Spinal cord (tissue), 10 donors: ENCODE results near the gene CPNE8. TPM values are rescaled to one million over a fixed set of nuclear protein-coding genes. Genes with fewer than 3 reads are reported as not detected.
A peak's percentile ranks its signal among the peaks of the same experiment; 100 is the strongest.

Experiments
- DNase-seq, 6 donors: peaks; one replicate each; pipeline versions ENCODE4 v3.0.0 to v3.0.0-alpha.2; 2013 to 2015; ENCODE audit warnings: low spot score in 6 of 6, low read depth in 4 of 6
- H3K27ac ChIP-seq: one replicate; pipeline ENCODE4 v1.5.1; 2013; ENCODE audit warnings: low read depth, low read length, control low read depth
- H3K27me3 ChIP-seq: one replicate; pipeline ENCODE4 v1.6.1; 2013; ENCODE audit warnings: low read length; ENCODE audit not compliant: control insufficient read depth, insufficient read depth
- H3K36me3 ChIP-seq: one replicate; pipeline ENCODE4 v1.6.1; 2013; ENCODE audit warnings: low read length; ENCODE audit not compliant: control insufficient read depth, insufficient read depth
- H3K4me1 ChIP-seq: one replicate; pipeline ENCODE4 v1.6.1; 2013; ENCODE audit warnings: low read length; ENCODE audit not compliant: control insufficient read depth, insufficient read depth
- H3K4me3 ChIP-seq: one replicate; pipeline ENCODE4 v1.5.1; 2013; ENCODE audit warnings: low read depth, low read length, control low read depth
- H3K9me3 ChIP-seq: one replicate; pipeline ENCODE4 v1.6.1; 2013; ENCODE audit warnings: low read length; ENCODE audit not compliant: control insufficient read depth, insufficient read depth
- WGBS: methylation state at CpG from one replicate; pipeline ENCODE4 v1.1.5; 2013; ENCODE audit warnings: missing lambda C conversion rate; ENCODE audit not compliant: insufficient coverage; 5-methylcytosine and 5-hydroxymethylcytosine counted together
- polyA plus RNA-seq, 2 donors: library from polyadenylated mRNA; unstranded; fragments of 120-200 nt; gene quantifications; one replicate each; pipeline ENCODE4 v1.2.1, GENCODE V29; 2013; ENCODE audit not compliant: insufficient read length in 2 of 2
- total RNA-seq, 2 donors: library from RNA; depleted of rRNA in 1 of 2; stranded (reverse); fragments of 120-200 nt in 1 of 2; fragments of >200 nt in 1 of 2; gene quantifications; one replicate each; pipeline versions ENCODE4 v1.2.3 to v1.2.4, GENCODE V29; 2013 to 2014
- donor health status: healthy.

The CPNE8 gene
- total and polyA plus RNA-seq, 4 donors = 11.6 to 26.2 (median 16.0) TPM

- H3K27ac ChIP-seq = no peak overlapping the region
- no peaks in the 10 kb centered on the region for H3K9me3 ChIP-seq
- no peaks in the 10 kb centered on the region for H3K27me3 ChIP-seq
- no peak overlapping the region for H3K4me3 ChIP-seq
- H3K4me1 ChIP-seq = no peaks in the 10 kb centered on the region
- no peak for DNase-seq
- WGBS = 65% methylated on average over 3 of the region's 4 CpGs
- H3K36me3 ChIP-seq = no peaks in the 10 kb centered on the region
Measured at GRCh38 chr12:38646146-38646545, 259.2 kb downstream of the CPNE8 start.

GRCh38 chr12:38639625-38640024, 265.8 kb downstream of the CPNE8 start:
- Histone ChIP-seq H3K4me1 (no peaks in the 10 kb centered on the region), H3K9me3 (no peaks in the 10 kb centered on the region), H3K36me3 (no peaks in the 10 kb centered on the region), H3K27me3 (no peaks in the 10 kb centered on the region), H3K4me3 (no peak overlapping the region), H3K27ac (no peak overlapping the region)
- DNase-seq = no peak
- WGBS = 80% methylated on average over 5 of the region's 7 CpGs

- Histone ChIP-seq H3K4me1 (no peaks in the 10 kb centered on the region), H3K36me3 (no peaks in the 10 kb centered on the region), H3K9me3 (no peaks in the 10 kb centered on the region), H3K4me3 (no peak overlapping the region), H3K27me3 (no peaks in the 10 kb centered on the region), H3K27ac (no peak overlapping the region)
- WGBS = 90% methylated on average over 1 of the region's 2 CpGs
- DNase-seq = no peak
Measured at GRCh38 chr12:38638401-38638800, 267.0 kb downstream of the CPNE8 start.

GRCh38 chr12:38633511-38633910, 271.9 kb downstream of the CPNE8 start:
- WGBS = 33% methylated on average over 1 of the region's 4 CpGs
- DNase-seq = peak in 2 of 6 donors; percentile 7 to 82
- Histone ChIP-seq H3K36me3 (no peaks in the 10 kb centered on the region), H3K27me3 (no peaks in the 10 kb centered on the region), H3K4me3 (no peak overlapping the region), H3K27ac (no peak overlapping the region), H3K9me3 (no peaks in the 10 kb centered on the region), H3K4me1 (no peaks in the 10 kb centered on the region)

- Histone ChIP-seq H3K4me3 (no peak overlapping the region), H3K36me3 (no peaks in the 10 kb centered on the region), H3K9me3 (no peaks in the 10 kb centered on the region), H3K27ac (no peak overlapping the region), H3K27me3 (no peaks in the 10 kb centered on the region), H3K4me1 (no peaks in the 10 kb centered on the region)
- WGBS = no CpG with 5 or more reads among the region's 2 CpGs
- no peak for DNase-seq
Measured at GRCh38 chr12:38629064-38629463, 276.3 kb downstream of the CPNE8 start.

- no peaks in the 10 kb centered on the region for H3K27me3 ChIP-seq
- H3K4me3 ChIP-seq = no peak overlapping the region
- no peak for DNase-seq
- H3K9me3 ChIP-seq = no peaks in the 10 kb centered on the region
- no peaks in the 10 kb centered on the region for H3K4me1 ChIP-seq
- no peaks in the 10 kb centered on the region for H3K36me3 ChIP-seq
- H3K27ac ChIP-seq = no peak overlapping the region
Measured at GRCh38 chr12:38628288-38628687, 277.1 kb downstream of the CPNE8 start.

GRCh38 chr12:38625306-38625705, 280.1 kb downstream of the CPNE8 start:
- H3K9me3 ChIP-seq = no peaks in the 10 kb centered on the region
- H3K27me3 ChIP-seq = no peaks in the 10 kb centered on the region
- H3K4me3 ChIP-seq = no peak overlapping the region
- H3K4me1 ChIP-seq = no peaks in the 10 kb centered on the region
- DNase-seq = no peak
- H3K36me3 ChIP-seq = no peaks in the 10 kb centered on the region
- 89% methylated on average over 3 of the region's 5 CpGs for WGBS
- no peak overlapping the region for H3K27ac ChIP-seq

GRCh38 chr12:38614171-38614570, 291.2 kb downstream of the CPNE8 start:
- H3K27me3 ChIP-seq = no peaks in the 10 kb centered on the region
- H3K36me3 ChIP-seq = no peaks in the 10 kb centered on the region
- no peaks in the 10 kb centered on the region for H3K9me3 ChIP-seq
- no peak for DNase-seq
- no peak overlapping the region for H3K4me3 ChIP-seq
- no CpG with 5 or more reads among the region's 2 CpGs for WGBS
- no peak overlapping the region for H3K27ac ChIP-seq
- no peaks in the 10 kb centered on the region for H3K4me1 ChIP-seq

- H3K4me1 ChIP-seq = no peaks in the 10 kb centered on the region
- no peaks in the 10 kb centered on the region for H3K36me3 ChIP-seq
- no peaks in the 10 kb centered on the region for H3K27me3 ChIP-seq
- no peak overlapping the region for H3K4me3 ChIP-seq
- no peaks in the 10 kb centered on the region for H3K9me3 ChIP-seq
- DNase-seq = no peak
- no peak overlapping the region for H3K27ac ChIP-seq
- no CpG with 5 or more reads among the region's 2 CpGs for WGBS
Measured at GRCh38 chr12:38610808-38611350, 294.5 kb downstream of the CPNE8 start.

GRCh38 chr12:38607295-38607694, 298.1 kb downstream of the CPNE8 start:
- no peaks in the 10 kb centered on the region for H3K4me1 ChIP-seq
- no CpG with 5 or more reads among the region's 1 CpG for WGBS
- no peak for DNase-seq
- H3K36me3 ChIP-seq = no peaks in the 10 kb centered on the region
- H3K9me3 ChIP-seq = no peaks in the 10 kb centered on the region
- H3K4me3 ChIP-seq = no peak overlapping the region
- H3K27me3 ChIP-seq = no peaks in the 10 kb centered on the region
- no peak overlapping the region for H3K27ac ChIP-seq
